Activated naive CD8-positive, alpha-beta T cell treated with anti-CD3 and anti-CD28 coated beads for 36 hours (primary cell): ENCODE results near the gene HBG2. TPM values are rescaled to one million over a fixed set of nuclear protein-coding genes. Genes with fewer than 3 reads are reported as not detected.

Experiments
- DNase-seq: peaks from one replicate; pipeline ENCODE4 v3.0.0; 2021
- H3K27ac Mint-ChIP-seq: one replicate; pipeline ENCODE4 v1.8.0; 2022; ENCODE audit warnings: mild to moderate bottlenecking, moderate library complexity, mixed read lengths
- H3K27me3 Mint-ChIP-seq: one replicate; pipeline ENCODE4 v1.8.0; 2022; ENCODE audit warnings: mild to moderate bottlenecking, mixed read lengths
- H3K36me3 Mint-ChIP-seq: one replicate; pipeline ENCODE4 v1.8.0; 2021; ENCODE audit warnings: mild to moderate bottlenecking, mixed read lengths
- H3K4me1 Mint-ChIP-seq: one replicate; pipeline ENCODE4 v1.8.0; 2021; ENCODE audit warnings: mixed read lengths
- H3K4me3 Mint-ChIP-seq: one replicate; pipeline ENCODE4 v1.8.0; 2022; ENCODE audit warnings: mild to moderate bottlenecking, moderate library complexity, mixed read lengths
- H3K9me3 Mint-ChIP-seq: one replicate; pipeline ENCODE4 v1.8.0; 2022; ENCODE audit warnings: mixed read lengths
- total RNA-seq, 2 experiments: library from RNA; stranded (reverse); gene quantifications; one replicate each; pipeline ENCODE4 v1.2.3, GENCODE V29; 2021

Gene HBG2
- total RNA-seq, 2 experiments from 2014 or later = not detected

GRCh38 chr11:5233307-5233706 lies 21.3 kb downstream of the HBG2 start:
- Mint-ChIP-seq H3K4me3 (no peak overlapping the region), H3K27ac (no peak overlapping the region), H3K4me1 (no peaks in the 10 kb centered on the region), H3K27me3 (peaks cover 12% of the 10 kb centered on the region), H3K36me3 (no peaks in the 10 kb centered on the region), H3K9me3 (no peaks in the 10 kb centered on the region)
- no peak for DNase-seq

- no peaks in the 10 kb centered on the region for H3K4me1 Mint-ChIP-seq
- H3K27me3 Mint-ChIP-seq = peaks cover 16% of the 10 kb centered on the region
- H3K36me3 Mint-ChIP-seq = no peaks in the 10 kb centered on the region
- H3K9me3 Mint-ChIP-seq = no peaks in the 10 kb centered on the region
- DNase-seq = no peak
- H3K27ac Mint-ChIP-seq = no peak overlapping the region
- no peak overlapping the region for H3K4me3 Mint-ChIP-seq
These were observed 21.8 kb downstream of the HBG2 start for GRCh38 chr11:5232821-5233220.

- Mint-ChIP-seq H3K4me1 (no peaks in the 10 kb centered on the region), H3K27me3 (peaks cover 17% of the 10 kb centered on the region), H3K4me3 (no peak overlapping the region), H3K9me3 (no peaks in the 10 kb centered on the region), H3K36me3 (no peaks in the 10 kb centered on the region), H3K27ac (no peak overlapping the region)
- no peak for DNase-seq
These were observed 22.4 kb downstream of the HBG2 start for GRCh38 chr11:5232176-5232575.

GRCh38 chr11:5231111-5231510 lies 23.5 kb downstream of the HBG2 start:
- Mint-ChIP-seq H3K4me1 (no peaks in the 10 kb centered on the region), H3K36me3 (no peaks in the 10 kb centered on the region), H3K27ac (no peak overlapping the region), H3K27me3 (peaks cover 23% of the 10 kb centered on the region), H3K9me3 (no peaks in the 10 kb centered on the region), H3K4me3 (no peak overlapping the region)
- no peak for DNase-seq

- Mint-ChIP-seq H3K36me3 (no peaks in the 10 kb centered on the region), H3K4me3 (no peak overlapping the region), H3K9me3 (no peaks in the 10 kb centered on the region), H3K27ac (no peak overlapping the region), H3K27me3 (peaks cover 21% of the 10 kb centered on the region), H3K4me1 (no peaks in the 10 kb centered on the region)
- DNase-seq = no peak
These were observed 24.3 kb downstream of the HBG2 start for GRCh38 chr11:5230266-5230665.

- Mint-ChIP-seq H3K36me3 (no peaks in the 10 kb centered on the region), H3K27ac (no peak overlapping the region), H3K4me3 (no peak overlapping the region), H3K9me3 (no peaks in the 10 kb centered on the region), H3K27me3 (peaks cover 18% of the 10 kb centered on the region), H3K4me1 (no peaks in the 10 kb centered on the region)
- DNase-seq = no peak
These were observed 24.8 kb downstream of the HBG2 start for GRCh38 chr11:5229796-5230195.

GRCh38 chr11:5229356-5229755 lies 25.2 kb downstream of the HBG2 start:
- Mint-ChIP-seq H3K27ac (no peak overlapping the region), H3K9me3 (no peaks in the 10 kb centered on the region), H3K4me3 (no peak overlapping the region), H3K36me3 (no peaks in the 10 kb centered on the region), H3K27me3 (peaks cover 18% of the 10 kb centered on the region), H3K4me1 (no peaks in the 10 kb centered on the region)
- no peak for DNase-seq

- H3K4me1 Mint-ChIP-seq = no peaks in the 10 kb centered on the region
- H3K36me3 Mint-ChIP-seq = no peaks in the 10 kb centered on the region
- H3K4me3 Mint-ChIP-seq = no peak overlapping the region
- no peak for DNase-seq
- no peaks in the 10 kb centered on the region for H3K9me3 Mint-ChIP-seq
- peaks cover 18% of the 10 kb centered on the region for H3K27me3 Mint-ChIP-seq
- no peak overlapping the region for H3K27ac Mint-ChIP-seq
These were observed 26.5 kb downstream of the HBG2 start for GRCh38 chr11:5228124-5228523.

GRCh38 chr11:5227681-5228080 lies 26.9 kb downstream of the HBG2 start:
- no peak for DNase-seq
- Mint-ChIP-seq H3K9me3 (no peaks in the 10 kb centered on the region), H3K27ac (no peak overlapping the region), H3K36me3 (no peaks in the 10 kb centered on the region), H3K4me1 (no peaks in the 10 kb centered on the region), H3K27me3 (peaks cover 18% of the 10 kb centered on the region), H3K4me3 (no peak overlapping the region)

GRCh38 chr11:5226732-5227310 lies 27.8 kb downstream of the HBG2 start, which contains the start of gene HBB:
TSS of gene HBB (minus strand) at chr11:5227071. CDS start at chr11:5227021, 50 bp downstream.
- DNase-seq = no peak
- no peaks in the 10 kb centered on the region for H3K9me3 Mint-ChIP-seq
- H3K36me3 Mint-ChIP-seq = no peaks in the 10 kb centered on the region
- no peak within 1 kb of the TSS for H3K4me3 Mint-ChIP-seq
- peaks cover 14% of the 10 kb centered on the region for H3K27me3 Mint-ChIP-seq
- H3K27ac Mint-ChIP-seq = no peak within 1 kb of the TSS
- H3K4me1 Mint-ChIP-seq = no peaks in the 10 kb centered on the region

- H3K36me3 Mint-ChIP-seq = no peaks in the 10 kb centered on the region
- H3K27ac Mint-ChIP-seq = no peak overlapping the region
- H3K4me1 Mint-ChIP-seq = no peaks in the 10 kb centered on the region
- DNase-seq = no peak
- no peaks in the 10 kb centered on the region for H3K9me3 Mint-ChIP-seq
- no peak overlapping the region for H3K4me3 Mint-ChIP-seq
- H3K27me3 Mint-ChIP-seq = peaks cover 14% of the 10 kb centered on the region
These were observed 29.1 kb downstream of the HBG2 start for GRCh38 chr11:5225480-5225871.

GRCh38 chr11:5224538-5225479 lies 29.8 kb downstream of the HBG2 start:
- DNase-seq = no peak
- Mint-ChIP-seq H3K9me3 (no peaks in the 10 kb centered on the region), H3K4me3 (no peak overlapping the region), H3K4me1 (no peaks in the 10 kb centered on the region), H3K27ac (no peak overlapping the region), H3K27me3 (peaks cover 13% of the 10 kb centered on the region), H3K36me3 (no peaks in the 10 kb centered on the region)

GRCh38 chr11:5223686-5224085 lies 30.9 kb downstream of the HBG2 start:
- no peak for DNase-seq
- H3K4me1 Mint-ChIP-seq = no peaks in the 10 kb centered on the region
- no peak overlapping the region for H3K4me3 Mint-ChIP-seq
- H3K9me3 Mint-ChIP-seq = peaks cover under 1% of the 10 kb centered on the region
- H3K36me3 Mint-ChIP-seq = no peaks in the 10 kb centered on the region
- no peak overlapping the region for H3K27ac Mint-ChIP-seq
- peaks cover 11% of the 10 kb centered on the region for H3K27me3 Mint-ChIP-seq

GRCh38 chr11:5223146-5223545 lies 31.4 kb downstream of the HBG2 start:
- H3K4me1 Mint-ChIP-seq = no peaks in the 10 kb centered on the region
- DNase-seq = no peak
- no peak overlapping the region for H3K27ac Mint-ChIP-seq
- H3K4me3 Mint-ChIP-seq = no peak overlapping the region
- no peaks in the 10 kb centered on the region for H3K36me3 Mint-ChIP-seq
- peaks cover 11% of the 10 kb centered on the region for H3K27me3 Mint-ChIP-seq
- H3K9me3 Mint-ChIP-seq = peaks cover 3% of the 10 kb centered on the region

- H3K4me1 Mint-ChIP-seq = no peaks in the 10 kb centered on the region
- no peak for DNase-seq
- no peak overlapping the region for H3K27ac Mint-ChIP-seq
- peaks cover 3% of the 10 kb centered on the region for H3K9me3 Mint-ChIP-seq
- no peaks in the 10 kb centered on the region for H3K27me3 Mint-ChIP-seq
- H3K36me3 Mint-ChIP-seq = no peaks in the 10 kb centered on the region
- no peak overlapping the region for H3K4me3 Mint-ChIP-seq
These were observed 44.1 kb downstream of the HBG2 start for GRCh38 chr11:5210376-5210885.
